GM10266 (cell line): Measurements from ENCODE around the gene ARAP1.

ENCODE experiments used
- DNase-seq: peaks from one replicate; pipeline ENCODE4 v3.0.0; 2012; ENCODE audit errors: extremely low spot score
- TF ChIP-seq, protein P1 (sequence below): IDR thresholded peaks from 2 replicates; pipeline ENCODE4 v1.5.1; 2012; ENCODE audit warnings: mild to moderate bottlenecking, low read depth; ENCODE audit not compliant: control insufficient read depth, insufficient read depth; ENCODE audit errors: missing control alignments

Gene ARAP1

DNA sequence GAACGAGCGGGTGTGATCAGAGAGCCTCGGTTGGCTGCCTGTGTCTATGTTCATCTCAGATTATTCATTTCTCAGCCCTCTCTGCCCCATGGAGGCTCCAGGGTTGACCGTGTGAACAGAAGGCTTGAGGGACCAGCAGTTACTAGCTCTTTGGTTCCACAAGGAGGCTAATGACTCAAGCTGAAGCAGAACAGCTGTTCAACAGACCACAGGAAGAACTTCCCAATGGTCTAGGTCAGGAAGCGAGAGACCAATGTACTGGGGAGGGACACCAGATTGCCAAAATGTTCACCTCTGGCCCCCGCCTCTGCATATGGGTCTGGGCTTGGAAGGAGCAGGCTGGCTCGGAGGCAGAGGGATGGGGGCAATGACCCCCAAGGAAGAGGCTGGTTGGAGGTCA lies 63.3 kb downstream of the ARAP1 start:
- TF ChIP-seq, protein P1, sequence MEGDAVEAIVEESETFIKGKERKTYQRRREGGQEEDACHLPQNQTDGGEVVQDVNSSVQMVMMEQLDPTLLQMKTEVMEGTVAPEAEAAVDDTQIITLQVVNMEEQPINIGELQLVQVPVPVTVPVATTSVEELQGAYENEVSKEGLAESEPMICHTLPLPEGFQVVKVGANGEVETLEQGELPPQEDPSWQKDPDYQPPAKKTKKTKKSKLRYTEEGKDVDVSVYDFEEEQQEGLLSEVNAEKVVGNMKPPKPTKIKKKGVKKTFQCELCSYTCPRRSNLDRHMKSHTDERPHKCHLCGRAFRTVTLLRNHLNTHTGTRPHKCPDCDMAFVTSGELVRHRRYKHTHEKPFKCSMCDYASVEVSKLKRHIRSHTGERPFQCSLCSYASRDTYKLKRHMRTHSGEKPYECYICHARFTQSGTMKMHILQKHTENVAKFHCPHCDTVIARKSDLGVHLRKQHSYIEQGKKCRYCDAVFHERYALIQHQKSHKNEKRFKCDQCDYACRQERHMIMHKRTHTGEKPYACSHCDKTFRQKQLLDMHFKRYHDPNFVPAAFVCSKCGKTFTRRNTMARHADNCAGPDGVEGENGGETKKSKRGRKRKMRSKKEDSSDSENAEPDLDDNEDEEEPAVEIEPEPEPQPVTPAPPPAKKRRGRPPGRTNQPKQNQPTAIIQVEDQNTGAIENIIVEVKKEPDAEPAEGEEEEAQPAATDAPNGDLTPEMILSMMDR = no peak
- no peak for DNase-seq

GRCh38 chr11:72688486-72688885 lies 63.7 kb downstream of the ARAP1 start:
- TF ChIP-seq, protein P1 = no peak
- DNase-seq = no peak

DNA sequence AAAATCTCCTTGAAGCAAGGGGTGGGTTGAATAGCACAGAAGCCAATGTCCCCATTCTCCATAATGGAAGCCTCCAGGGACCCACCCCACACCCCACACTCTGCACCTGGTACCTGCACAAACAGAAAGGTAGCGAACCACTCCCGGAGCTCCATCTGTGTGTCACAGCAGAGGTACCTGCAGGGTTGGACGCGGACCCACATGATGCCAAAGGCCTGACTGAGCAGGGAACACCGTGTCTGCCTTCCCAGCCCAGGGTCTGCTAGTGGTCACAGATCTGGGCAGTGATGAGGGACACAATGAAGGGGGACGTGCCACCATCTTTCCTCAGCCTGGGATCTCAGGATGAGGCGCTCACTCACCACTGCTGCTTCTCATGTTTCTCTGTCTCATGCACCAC lies 64.9 kb downstream of the ARAP1 start:
- no peak for DNase-seq
- TF ChIP-seq, protein P1 = no peak

GRCh38 chr11:72686639-72687220 lies 65.5 kb downstream of the ARAP1 start:
- TF ChIP-seq, protein P1 = no peak
- no peak for DNase-seq

DNA sequence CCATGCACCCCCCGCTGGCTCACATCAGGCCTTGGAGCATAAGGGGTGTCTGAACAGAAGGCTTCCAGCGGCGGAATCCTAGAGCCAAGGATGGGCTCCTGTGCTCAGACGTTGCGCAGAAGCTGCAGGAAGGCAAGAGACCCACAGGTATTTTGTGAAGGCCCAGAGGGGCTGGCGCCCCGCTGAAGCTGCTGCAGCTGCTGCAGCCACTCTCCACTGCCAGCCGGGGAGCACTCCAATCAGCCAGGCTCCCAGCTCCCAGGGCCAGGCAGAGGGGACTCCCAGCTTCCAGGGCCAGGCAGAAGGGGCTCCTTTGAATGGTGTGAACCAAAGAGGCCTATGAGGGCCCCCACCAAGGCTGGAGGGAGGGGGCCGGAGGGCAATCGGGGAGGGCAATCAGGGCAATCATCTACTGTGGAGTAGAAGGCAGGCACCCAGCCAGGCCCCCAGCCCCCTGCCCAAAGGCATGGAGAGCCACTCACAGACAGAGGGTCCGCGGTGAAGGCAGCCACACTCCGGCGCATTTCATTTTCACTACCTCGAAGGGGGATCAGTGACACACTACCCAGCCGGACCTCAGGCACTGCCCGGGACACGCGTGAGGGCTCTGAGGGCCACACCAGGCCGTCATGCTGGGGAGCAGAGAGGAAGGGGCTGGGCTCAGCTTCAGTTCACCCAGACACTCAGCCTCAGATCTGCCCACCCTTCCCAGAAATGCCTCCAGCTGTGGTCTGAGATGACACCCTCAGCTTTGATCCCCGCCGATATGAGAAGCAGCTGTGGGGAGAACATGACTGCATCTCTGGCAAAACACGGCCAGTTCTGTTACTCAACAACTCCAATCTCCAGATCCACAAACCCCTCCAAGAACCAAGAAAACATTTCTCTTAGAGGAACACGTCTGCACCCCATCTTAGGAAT lies 66.4 kb downstream of the ARAP1 start:
- no peak for DNase-seq
- TF ChIP-seq, protein P1 = no peak

- peak; percentile 73 for DNase-seq
- TF ChIP-seq, protein P1 = peak; percentile 75
Observed at GRCh38 chr11:72684236-72684912, 67.8 kb downstream of the ARAP1 start.
